Sigmoid colon (tissue), 4 donors: ENCODE data around the gene SPRY2.

ENCODE experiments used
- CTCF ChIP-seq, 4 experiments: fragments of 450-650 bp in 3 of 4; fragments of 200-600 bp in 1 of 4; IDR thresholded peaks; one replicate each; pipeline ENCODE4 v1.5.1; 2016 to 2019; ENCODE audit warnings: antibody characterized with exemption in 4 of 4, mild to moderate bottlenecking in 3 of 4, moderate library complexity in 2 of 4
- EP300 ChIP-seq, 4 donors: sonication (generic); formaldehyde crosslinking; IDR thresholded peaks; one replicate each; pipeline ENCODE4 v1.6.1; 2017; ENCODE audit warnings: antibody characterized with exemption in 4 of 4
- POLR2A ChIP-seq, 2 donors: fragments of 450-650 bp; IDR thresholded peaks; one replicate each; pipeline ENCODE4 v1.6.1; 2016; ENCODE audit warnings: antibody characterized with exemption in 2 of 2, mild to moderate bottlenecking in 2 of 2, moderate library complexity in 2 of 2
- POLR2AphosphoS5 ChIP-seq, 4 donors: sonication (generic); formaldehyde crosslinking; IDR thresholded peaks; one replicate each; pipeline ENCODE4 v1.6.1; 2017; ENCODE audit warnings: antibody characterized with exemption in 4 of 4

- TF ChIP-seq CTCF (IDR thresholded peaks at IDR 0.05) (no peak), POLR2A (IDR thresholded peaks at IDR 0.05) (no peak), POLR2AphosphoS5 (IDR thresholded peaks at IDR 0.05) (no peak), EP300 (IDR thresholded peaks at IDR 0.05) (no peak)
Measured at GRCh38 chr13:80360453-80360800, 19.5 kb upstream of the SPRY2 start.
